ENCODE data around the gene PBXIP1.

The PBXIP1 gene

GRCh38 chr1:154937988-154938386, 17.9 kb downstream of the PBXIP1 start:
- CTCF ChIA-PET: interaction anchor here (0.9 to 2.4 kb wide), 4 partner anchors 14 to 378 kb away, joined by 3 to 7 read pairs (median 6); no protein-coding TSS in a partner anchor
- Mint-ChIP-seq H3K36me3 (peaks cover 2% of the 10 kb centered on the region), H3K4me3 (peak overlapping the region; percentile 91), H3K9me3 (no peaks in the 10 kb centered on the region), H3K27me3 (no peaks in the 10 kb centered on the region), H3K27ac (peak overlapping the region; percentile 97), H3K4me1 (peaks cover 75% of the 10 kb centered on the region)
- DNase-seq: no peak

GRCh38 chr1:154937085-154937987, 18.6 kb downstream of the PBXIP1 start:
- peaks cover 69% of the 10 kb centered on the region for H3K4me1 Mint-ChIP-seq
- H3K9me3 Mint-ChIP-seq: no peaks in the 10 kb centered on the region
- CTCF ChIA-PET: interaction anchor here (0.8 to 2.4 kb wide), 13 partner anchors 10 to 456 kb away, joined by 3 to 10 read pairs (median 4); no protein-coding TSS in a partner anchor
- H3K27me3 Mint-ChIP-seq: no peaks in the 10 kb centered on the region
- peak overlapping the region; percentile 97 for H3K27ac Mint-ChIP-seq
- peaks cover 2% of the 10 kb centered on the region for H3K36me3 Mint-ChIP-seq
- peak overlapping the region; percentile 91 for H3K4me3 Mint-ChIP-seq
- peak; percentile 94 for DNase-seq

GRCh38 chr1:154936555-154937084, 19.3 kb downstream of the PBXIP1 start, which contains the start of gene PMVK:
Gene PMVK (minus strand): TSS chr1:154936719. CDS start chr1:154936685, 34 bp downstream.
- H3K4me1 Mint-ChIP-seq: peaks cover 61% of the 10 kb centered on the region
- peak; percentile 97 for DNase-seq
- no peaks in the 10 kb centered on the region for H3K27me3 Mint-ChIP-seq
- H3K9me3 Mint-ChIP-seq: no peaks in the 10 kb centered on the region
- H3K36me3 Mint-ChIP-seq: peaks cover 2% of the 10 kb centered on the region
- CTCF ChIA-PET: interaction anchor here (0.8 to 2.4 kb wide), 18 partner anchors 8 to 456 kb away, joined by 3 to 10 read pairs (median 4); no protein-coding TSS in a partner anchor
- peak within 1 kb of the TSS; percentile 97 for H3K27ac Mint-ChIP-seq
- H3K4me3 Mint-ChIP-seq: peak within 1 kb of the TSS; percentile 91

- CTCF ChIA-PET: interaction anchor here (0.8 to 2.4 kb wide), 17 partner anchors 8 to 455 kb away, joined by 3 to 10 read pairs (median 4); no protein-coding TSS in a partner anchor
- Mint-ChIP-seq H3K4me3 (peak overlapping the region; percentile 91), H3K27ac (peak overlapping the region; percentile 97), H3K9me3 (no peaks in the 10 kb centered on the region), H3K27me3 (no peaks in the 10 kb centered on the region), H3K36me3 (peaks cover 4% of the 10 kb centered on the region), H3K4me1 (peaks cover 55% of the 10 kb centered on the region)
- no peak for DNase-seq
These were observed 19.9 kb downstream of the PBXIP1 start for GRCh38 chr1:154935749-154936554.

GRCh38 chr1:154934358-154934948, 21.4 kb downstream of the PBXIP1 start:
- Mint-ChIP-seq H3K9me3 (no peaks in the 10 kb centered on the region), H3K27ac (no peak overlapping the region), H3K27me3 (no peaks in the 10 kb centered on the region), H3K4me1 (peaks cover 43% of the 10 kb centered on the region), H3K36me3 (peaks cover 9% of the 10 kb centered on the region), H3K4me3 (peak overlapping the region; percentile 27)
- DNase-seq: no peak
- CTCF ChIA-PET: interaction anchor here (1.0 kb wide), 1 partner anchor 9 kb away, joined by 3 read pairs; no protein-coding TSS in a partner anchor

- no peak for DNase-seq
- Mint-ChIP-seq H3K36me3 (peaks cover 23% of the 10 kb centered on the region), H3K9me3 (no peaks in the 10 kb centered on the region), H3K27ac (no peak overlapping the region), H3K4me1 (peaks cover 28% of the 10 kb centered on the region), H3K4me3 (no peak overlapping the region), H3K27me3 (no peaks in the 10 kb centered on the region)
- CTCF ChIA-PET: no interaction called here
These were observed 23.9 kb downstream of the PBXIP1 start for GRCh38 chr1:154931940-154932487.

- Mint-ChIP-seq H3K27ac (peak overlapping the region; percentile 52), H3K27me3 (no peaks in the 10 kb centered on the region), H3K9me3 (no peaks in the 10 kb centered on the region), H3K4me3 (no peak overlapping the region), H3K4me1 (peaks cover 21% of the 10 kb centered on the region), H3K36me3 (peaks cover 51% of the 10 kb centered on the region)
- CTCF ChIA-PET: interaction anchor here (1.0 kb wide), 1 partner anchor 18 kb away, joined by 4 read pairs; no protein-coding TSS in a partner anchor
- DNase-seq: no peak
These were observed 29.7 kb downstream of the PBXIP1 start for GRCh38 chr1:154926201-154926600.

- peaks cover 21% of the 10 kb centered on the region for H3K4me1 Mint-ChIP-seq
- H3K27me3 Mint-ChIP-seq: no peaks in the 10 kb centered on the region
- no peaks in the 10 kb centered on the region for H3K9me3 Mint-ChIP-seq
- H3K36me3 Mint-ChIP-seq: peaks cover 51% of the 10 kb centered on the region
- CTCF ChIA-PET: interaction anchor here (0.9 to 1.0 kb wide), 2 partner anchors 18 to 160 kb away, joined by 3 to 4 read pairs; no protein-coding TSS in a partner anchor
- H3K27ac Mint-ChIP-seq: peak overlapping the region; percentile 52
- DNase-seq: no peak
- H3K4me3 Mint-ChIP-seq: no peak overlapping the region
These were observed 30.3 kb downstream of the PBXIP1 start for GRCh38 chr1:154925335-154926170.

GRCh38 chr1:154923695-154924094, 32.2 kb downstream of the PBXIP1 start:
- H3K27ac Mint-ChIP-seq: no peak overlapping the region
- peaks cover 41% of the 10 kb centered on the region for H3K36me3 Mint-ChIP-seq
- no peak for DNase-seq
- H3K27me3 Mint-ChIP-seq: no peaks in the 10 kb centered on the region
- no peak overlapping the region for H3K4me3 Mint-ChIP-seq
- CTCF ChIA-PET: no interaction called here
- H3K4me1 Mint-ChIP-seq: peaks cover 21% of the 10 kb centered on the region
- no peaks in the 10 kb centered on the region for H3K9me3 Mint-ChIP-seq

- H3K36me3 Mint-ChIP-seq: peaks cover 14% of the 10 kb centered on the region
These were observed 42.6 kb downstream of the PBXIP1 start for GRCh38 chr1:154913273-154913672.

GRCh38 chr1:154912755-154913154, 43.1 kb downstream of the PBXIP1 start:
- Mint-ChIP-seq H3K9me3 (peaks cover 5% of the 10 kb centered on the region), H3K4me3 (no peak overlapping the region), H3K36me3 (peaks cover 14% of the 10 kb centered on the region), H3K4me1 (no peaks in the 10 kb centered on the region), H3K27ac (no peak overlapping the region), H3K27me3 (peaks cover 5% of the 10 kb centered on the region)
- CTCF ChIA-PET: interaction anchor here (0.9 to 1.3 kb wide), 2 partner anchors 10 to 20 kb away, joined by 3 to 4 read pairs; no protein-coding TSS in a partner anchor
- no peak for DNase-seq

More at GRCh38 chr1:154913273-154913672, 42.6 kb downstream of the PBXIP1 start:
- Mint-ChIP-seq H3K27me3 (peaks cover 5% of the 10 kb centered on the region), H3K4me1 (no peaks in the 10 kb centered on the region), H3K9me3 (peaks cover 5% of the 10 kb centered on the region), H3K27ac (no peak overlapping the region), H3K4me3 (no peak overlapping the region)
- CTCF ChIA-PET: interaction anchor here (1.3 kb wide), 1 partner anchor 20 kb away, joined by 3 read pairs; no protein-coding TSS in a partner anchor
- no peak for DNase-seq

- CTCF ChIA-PET: interaction anchor here (0.9 kb wide), 1 partner anchor 10 kb away, joined by 4 read pairs; no protein-coding TSS in a partner anchor
- Mint-ChIP-seq H3K27ac (no peak overlapping the region), H3K36me3 (peaks cover 13% of the 10 kb centered on the region), H3K9me3 (peaks cover 5% of the 10 kb centered on the region), H3K27me3 (peaks cover 5% of the 10 kb centered on the region), H3K4me1 (no peaks in the 10 kb centered on the region), H3K4me3 (no peak overlapping the region)
- no peak for DNase-seq
These were observed 44.0 kb downstream of the PBXIP1 start for GRCh38 chr1:154911691-154912550.
